ENCODE data around the gene TCP11L2. TPM values are rescaled to one million over a fixed set of nuclear protein-coding genes. Genes with fewer than 3 reads are reported as not detected.

Gene TCP11L2
- total and polyA plus RNA-seq, 9 of the 15 experiments (the other 6 are each of a cell fraction or from before 2014, with no cell fraction given), result 0.39 to 4.5 (median 1.3) TPM

DNA sequence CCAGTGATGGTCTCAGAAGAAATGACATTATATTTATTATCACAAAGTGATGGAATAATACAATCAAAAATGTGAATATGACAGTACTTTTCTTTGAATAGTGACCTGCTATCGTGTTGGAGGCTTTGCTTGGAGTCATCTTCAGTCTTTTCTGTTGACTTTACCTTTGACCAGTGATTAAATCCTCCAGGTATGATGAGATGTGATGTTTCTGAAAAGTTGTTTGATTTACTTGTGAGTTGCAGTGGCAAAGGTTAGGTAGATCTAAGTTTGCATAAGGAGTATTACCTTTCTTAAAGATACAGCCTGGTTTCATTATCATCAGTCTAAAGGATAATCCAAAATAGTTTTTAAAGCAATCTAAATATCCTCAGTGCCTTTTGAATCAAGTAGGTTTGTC is 4.6 kb downstream of the TCP11L2 start:
- no peak for ATAC-seq
- H3K27me3 ChIP-seq (ENCODE audit: control insufficient read depth in 2 of 2, insufficient read depth in 2 of 2, low read length in 2 of 2), result peaks cover 12% of the 10 kb centered on the region in 2 experiments; a peak in 3 of 5 replicates
- intact Hi-C loops (cut with micrococcal nuclease) (no loop called here), in situ Hi-C loops (cut with MboI) (no loop called here)
- H3K4me3 ChIP-seq, result no peak overlapping the region
- H4K20me1 ChIP-seq (replicated peaks; ENCODE audit: control insufficient read depth, insufficient read depth, low read length), result no peaks in the 10 kb centered on the region
- no peak for FAIRE-seq
- H3K36me3 ChIP-seq (ENCODE audit: control insufficient read depth, insufficient read depth, low read length), result no peaks in the 10 kb centered on the region
- H3K9ac ChIP-seq (ENCODE audit: insufficient read depth in 1 of 2, low read depth in 2 of 2, low read length in 2 of 2), result no peak overlapping the region
- DNase-seq (ENCODE audit: extremely low read depth in 1 of 4, low spot score in 3 of 4), result no peak
- H3K4me1 ChIP-seq (replicated peaks in 1 of 2; ENCODE audit: control insufficient read depth in 2 of 2, insufficient read depth in 2 of 2, low read length in 2 of 2), result peaks cover 12 to 15% of the 10 kb centered on the region in 2 experiments; a peak in 4 of 5 replicates
- WGBS (ENCODE audit: insufficient coverage, low coverage, missing lambda C conversion rate), result 0% methylated on average over 1 of the region's 1 CpG
- BruUV-seq (replicated peaks), result no TSS peak
- POLR2A ChIA-PET, result interaction anchor here (0.8 kb wide), 1 partner anchor 24 kb away, joined by 3 read pairs; no protein-coding TSS in a partner anchor
- H3K27ac ChIP-seq (ENCODE audit: extremely low read depth, low read depth, low read length), result no peak overlapping the region
- H3K79me2 ChIP-seq (ENCODE audit: control insufficient read depth, insufficient read depth, low read length), result no peaks in the 10 kb centered on the region
- CTCF ChIA-PET (ENCODE audit: low intra/inter-chr PET ratio), result no interaction called here
- no peak overlapping the region for H3K4me2 ChIP-seq (ENCODE audit: insufficient read depth, low read length)
- no peaks in the 10 kb centered on the region for H3K9me1 ChIP-seq (ENCODE audit: control insufficient read depth, insufficient read depth, low read length)
- H3K9me3 ChIP-seq (replicated peaks; ENCODE audit: control insufficient read depth, insufficient read depth, low read depth, low read length), result no peaks in the 10 kb centered on the region
- no peak overlapping the region for H2AFZ ChIP-seq (ENCODE audit: low read depth, low read length)
- TF ChIP-seq LCOR (CRISPR knock-in tag; IDR thresholded peaks at IDR 0.05) (no peak), ZNF785 (CRISPR knock-in tag; IDR thresholded peaks at IDR 0.05) (no peak), HDGF (IDR thresholded peaks at IDR 0.05) (no peak), ZNF280B (CRISPR knock-in tag; IDR thresholded peaks at IDR 0.05) (no peak), POLR2H (tag; IDR thresholded peaks at IDR 0.05; ENCODE audit: low read depth) (no peak), MAFG (tag; conservative IDR thresholded peaks at IDR 0.05) (no peak), ZNF212 (CRISPR knock-in tag; IDR thresholded peaks at IDR 0.05) (no peak), ZNF175 (CRISPR knock-in tag; IDR thresholded peaks at IDR 0.05; ENCODE audit: low read depth) (no peak), UBTF (IDR thresholded peaks at IDR 0.05; ENCODE audit: borderline replicate concordance in 1 of 2, low read depth in 2 of 2, low read length in 2 of 2) (no peak), MYC (IDR thresholded peaks at IDR 0.05; ENCODE audit: low read depth, low read length) (no peak), MYC (CRISPR knock-in tag; IDR thresholded peaks at IDR 0.05; ENCODE audit: borderline replicate concordance, low read depth) (no peak), MEF2D (tag; conservative IDR thresholded peaks at IDR 0.05; ENCODE audit: low read depth) (no peak), CEBPG (CRISPR knock-in tag; IDR thresholded peaks at IDR 0.05) (no peak), CEBPG (tag; conservative IDR thresholded peaks at IDR 0.05 in 1 of 2, IDR thresholded peaks at IDR 0.05 in 1 of 2) (no peak)
- TF ChIP-seq, protein P1, sequence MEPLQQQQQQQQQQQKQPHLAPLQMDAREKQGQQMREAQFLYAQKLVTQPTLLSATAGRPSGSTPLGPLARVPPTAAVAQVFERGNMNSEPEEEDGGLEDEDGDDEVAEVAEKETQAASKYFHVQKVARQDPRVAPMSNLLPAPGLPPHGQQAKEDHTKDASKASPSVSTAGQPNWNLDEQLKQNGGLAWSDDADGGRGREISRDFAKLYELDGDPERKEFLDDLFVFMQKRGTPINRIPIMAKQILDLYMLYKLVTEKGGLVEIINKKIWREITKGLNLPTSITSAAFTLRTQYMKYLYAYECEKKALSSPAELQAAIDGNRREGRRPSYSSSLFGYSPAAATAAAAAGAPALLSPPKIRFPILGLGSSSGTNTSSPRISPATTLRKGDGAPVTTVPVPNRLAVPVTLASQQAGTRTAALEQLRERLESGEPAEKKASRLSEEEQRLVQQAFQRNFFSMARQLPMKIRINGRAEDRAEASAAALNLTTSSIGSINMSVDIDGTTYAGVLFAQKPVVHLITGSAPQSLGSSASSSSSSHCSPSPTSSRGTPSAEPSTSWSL (CRISPR knock-in tag; IDR thresholded peaks at IDR 0.05; ENCODE audit: borderline replicate concordance), result no peak
- TF ChIP-seq, protein P2, sequence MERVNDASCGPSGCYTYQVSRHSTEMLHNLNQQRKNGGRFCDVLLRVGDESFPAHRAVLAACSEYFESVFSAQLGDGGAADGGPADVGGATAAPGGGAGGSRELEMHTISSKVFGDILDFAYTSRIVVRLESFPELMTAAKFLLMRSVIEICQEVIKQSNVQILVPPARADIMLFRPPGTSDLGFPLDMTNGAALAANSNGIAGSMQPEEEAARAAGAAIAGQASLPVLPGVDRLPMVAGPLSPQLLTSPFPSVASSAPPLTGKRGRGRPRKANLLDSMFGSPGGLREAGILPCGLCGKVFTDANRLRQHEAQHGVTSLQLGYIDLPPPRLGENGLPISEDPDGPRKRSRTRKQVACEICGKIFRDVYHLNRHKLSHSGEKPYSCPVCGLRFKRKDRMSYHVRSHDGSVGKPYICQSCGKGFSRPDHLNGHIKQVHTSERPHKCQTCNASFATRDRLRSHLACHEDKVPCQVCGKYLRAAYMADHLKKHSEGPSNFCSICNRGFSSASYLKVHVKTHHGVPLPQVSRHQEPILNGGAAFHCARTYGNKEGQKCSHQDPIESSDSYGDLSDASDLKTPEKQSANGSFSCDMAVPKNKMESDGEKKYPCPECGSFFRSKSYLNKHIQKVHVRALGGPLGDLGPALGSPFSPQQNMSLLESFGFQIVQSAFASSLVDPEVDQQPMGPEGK (CRISPR knock-in tag; IDR thresholded peaks at IDR 0.05; ENCODE audit: borderline replicate concordance), result no peak
